ENCODE measurements around the gene YAF2.

DNA sequence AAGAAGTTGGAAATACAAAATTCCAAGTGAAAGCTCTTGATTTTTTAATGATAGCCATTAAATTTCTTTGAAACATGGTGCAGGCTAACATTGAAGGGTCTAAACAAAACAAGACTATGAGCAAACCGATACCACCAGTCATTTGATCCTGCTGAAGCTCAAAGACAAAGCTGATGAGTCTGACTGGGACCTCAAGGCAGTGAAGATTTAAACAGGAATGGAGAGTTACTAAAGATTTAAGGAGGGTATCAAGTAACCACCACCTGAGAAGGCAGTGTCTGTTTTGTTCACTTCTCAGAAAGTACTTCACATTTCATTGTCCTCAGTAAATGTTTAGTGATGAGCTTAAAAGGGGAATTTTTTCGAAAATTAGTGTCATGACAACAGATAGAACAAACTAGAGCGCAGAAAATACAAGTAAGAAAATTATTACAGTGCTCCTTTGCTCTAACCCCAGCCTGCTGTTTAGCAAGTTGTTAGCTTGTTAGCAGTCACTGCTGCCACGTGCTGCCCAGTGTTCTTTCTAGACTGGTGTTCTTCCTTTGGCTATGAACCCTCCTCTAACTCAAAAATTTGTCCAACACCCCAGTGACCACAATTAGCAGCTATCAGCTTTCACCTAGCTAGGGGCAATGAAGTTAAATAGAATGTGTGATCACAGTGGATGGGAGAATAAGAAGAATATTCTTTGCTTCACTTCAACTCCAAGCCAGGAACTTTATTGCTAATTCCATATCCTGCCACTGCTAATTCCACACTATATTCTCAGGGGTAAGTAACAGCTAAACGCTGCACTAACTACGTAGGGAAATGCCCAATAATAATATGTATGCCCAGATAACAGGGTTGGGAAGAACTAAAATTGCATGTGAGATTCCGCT is 41.1 kb downstream of the YAF2 start:
- TF ChIP-seq, protein P1, sequence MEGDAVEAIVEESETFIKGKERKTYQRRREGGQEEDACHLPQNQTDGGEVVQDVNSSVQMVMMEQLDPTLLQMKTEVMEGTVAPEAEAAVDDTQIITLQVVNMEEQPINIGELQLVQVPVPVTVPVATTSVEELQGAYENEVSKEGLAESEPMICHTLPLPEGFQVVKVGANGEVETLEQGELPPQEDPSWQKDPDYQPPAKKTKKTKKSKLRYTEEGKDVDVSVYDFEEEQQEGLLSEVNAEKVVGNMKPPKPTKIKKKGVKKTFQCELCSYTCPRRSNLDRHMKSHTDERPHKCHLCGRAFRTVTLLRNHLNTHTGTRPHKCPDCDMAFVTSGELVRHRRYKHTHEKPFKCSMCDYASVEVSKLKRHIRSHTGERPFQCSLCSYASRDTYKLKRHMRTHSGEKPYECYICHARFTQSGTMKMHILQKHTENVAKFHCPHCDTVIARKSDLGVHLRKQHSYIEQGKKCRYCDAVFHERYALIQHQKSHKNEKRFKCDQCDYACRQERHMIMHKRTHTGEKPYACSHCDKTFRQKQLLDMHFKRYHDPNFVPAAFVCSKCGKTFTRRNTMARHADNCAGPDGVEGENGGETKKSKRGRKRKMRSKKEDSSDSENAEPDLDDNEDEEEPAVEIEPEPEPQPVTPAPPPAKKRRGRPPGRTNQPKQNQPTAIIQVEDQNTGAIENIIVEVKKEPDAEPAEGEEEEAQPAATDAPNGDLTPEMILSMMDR (IDR thresholded peaks at IDR 0.05): no peak
- no peak for TF ChIP-seq POLR2A (IDR thresholded peaks at IDR 0.05)
